ENCODE data around the gene JAZF1.

- TF ChIP-seq EZH2phosphoT487 (IDR thresholded peaks at IDR 0.05; ENCODE audit: insufficient read depth, low read depth) (no peak), EZH2 (IDR thresholded peaks at IDR 0.05; ENCODE audit: insufficient read depth, poor library complexity, severe bottlenecking) (no peak)
These were observed 135.8 kb downstream of the JAZF1 start for GRCh38 chr7:28044825-28045224.

All from GM23248 (cell line).